Glutamatergic neuron (in vitro differentiated cells): Measurements from ENCODE around the gene SERPINA10. TPM values are rescaled to one million over a fixed set of nuclear protein-coding genes. Genes with fewer than 3 reads are reported as not detected.

Source experiments
- DNase-seq: peaks from one replicate; pipeline ENCODE4 v3.0.0; 2022
- H3K27ac Mint-ChIP-seq: one replicate; pipeline ENCODE4 v1.8.0; 2020; ENCODE audit warnings: mild to moderate bottlenecking, mixed read lengths, inconsistent platforms; ENCODE audit not compliant: unreplicated experiment
- H3K27me3 Mint-ChIP-seq: one replicate; pipeline ENCODE4 v1.8.0; 2020; ENCODE audit warnings: mild to moderate bottlenecking, moderate library complexity, mixed read lengths, inconsistent platforms; ENCODE audit not compliant: unreplicated experiment
- H3K36me3 Mint-ChIP-seq: one replicate; pipeline ENCODE4 v1.8.0; 2020; ENCODE audit warnings: mild to moderate bottlenecking, mixed read lengths, inconsistent platforms; ENCODE audit not compliant: unreplicated experiment
- H3K4me1 Mint-ChIP-seq: one replicate; pipeline ENCODE4 v1.8.0; 2020; ENCODE audit warnings: mild to moderate bottlenecking, low read depth, mixed read lengths, inconsistent platforms; ENCODE audit not compliant: unreplicated experiment
- H3K4me3 Mint-ChIP-seq: one replicate; pipeline ENCODE4 v1.8.0; 2020; ENCODE audit warnings: mild to moderate bottlenecking, mixed read lengths, inconsistent platforms; ENCODE audit not compliant: unreplicated experiment
- H3K9me3 Mint-ChIP-seq: one replicate; pipeline ENCODE4 v1.8.0; 2020; ENCODE audit warnings: mild to moderate bottlenecking, moderate library complexity, mixed read lengths, inconsistent platforms; ENCODE audit not compliant: unreplicated experiment
- CTCF ChIP-seq: fragments of 200-600 bp; sonication (generic); IDR thresholded peaks from one replicate; pipeline ENCODE4 v1.5.0; 2021; ENCODE audit not compliant: partially characterized antibody, unreplicated experiment
- total RNA-seq: library from RNA; stranded (reverse); fragmentation: NEBNext Ultra II Directional; extraction: Animal tissue kit (Norgen Biotek cat#: 25700); gene quantifications from one replicate; pipeline ENCODE4 v1.2.1, GENCODE V29; 2021; ENCODE audit not compliant: unreplicated experiment

Gene SERPINA10
- total RNA-seq, 1 donor from 2014 or later = not detected

- H3K27me3 Mint-ChIP-seq = peaks cover 2% of the 10 kb centered on the region
- H3K4me3 Mint-ChIP-seq = no peak overlapping the region
- no peak for TF ChIP-seq CTCF
- H3K4me1 Mint-ChIP-seq = peaks cover 6% of the 10 kb centered on the region
- H3K27ac Mint-ChIP-seq = no peak overlapping the region
- peaks cover 11% of the 10 kb centered on the region for H3K36me3 Mint-ChIP-seq
- no peak for DNase-seq
- H3K9me3 Mint-ChIP-seq = peaks cover 1% of the 10 kb centered on the region
Observed at GRCh38 chr14:94309721-94310120, 16.7 kb upstream of the SERPINA10 start.

GRCh38 chr14:94307410-94307992 lies 14.4 kb upstream of the SERPINA10 start:
- Mint-ChIP-seq H3K4me1 (peaks cover 4% of the 10 kb centered on the region), H3K36me3 (peaks cover 11% of the 10 kb centered on the region), H3K9me3 (peaks cover 1% of the 10 kb centered on the region), H3K27ac (no peak overlapping the region), H3K4me3 (no peak overlapping the region), H3K27me3 (peaks cover 2% of the 10 kb centered on the region)
- peak; percentile 72 for TF ChIP-seq CTCF
- no peak for DNase-seq

- Mint-ChIP-seq H3K36me3 (peaks cover 11% of the 10 kb centered on the region), H3K4me1 (peaks cover 4% of the 10 kb centered on the region), H3K9me3 (peaks cover 3% of the 10 kb centered on the region), H3K4me3 (no peak overlapping the region), H3K27me3 (peaks cover 2% of the 10 kb centered on the region), H3K27ac (no peak overlapping the region)
- no peak for TF ChIP-seq CTCF
- DNase-seq = no peak
Observed at GRCh38 chr14:94306047-94306978, 13.2 kb upstream of the SERPINA10 start.

GRCh38 chr14:94305620-94306019 lies 12.6 kb upstream of the SERPINA10 start:
- no peak for TF ChIP-seq CTCF
- Mint-ChIP-seq H3K27me3 (peaks cover 2% of the 10 kb centered on the region), H3K4me3 (no peak overlapping the region)

GRCh38 chr14:94304243-94304642 lies 11.2 kb upstream of the SERPINA10 start:
- TF ChIP-seq CTCF = no peak
- H3K9me3 Mint-ChIP-seq = peaks cover 3% of the 10 kb centered on the region

More at GRCh38 chr14:94305620-94306019, 12.6 kb upstream of the SERPINA10 start:
- Mint-ChIP-seq H3K36me3 (peaks cover 11% of the 10 kb centered on the region), H3K4me1 (peaks cover 4% of the 10 kb centered on the region), H3K27ac (no peak overlapping the region), H3K9me3 (peaks cover 3% of the 10 kb centered on the region)
- DNase-seq = no peak

More at GRCh38 chr14:94304243-94304642, 11.2 kb upstream of the SERPINA10 start:
- H3K27me3 Mint-ChIP-seq = peaks cover 2% of the 10 kb centered on the region
- H3K4me1 Mint-ChIP-seq = peaks cover 4% of the 10 kb centered on the region
- H3K27ac Mint-ChIP-seq = no peak overlapping the region
- DNase-seq = no peak
- H3K36me3 Mint-ChIP-seq = peaks cover 11% of the 10 kb centered on the region
- H3K4me3 Mint-ChIP-seq = no peak overlapping the region
